GM12873 (cell line): ENCODE data around the gene ADCY6.

Experiments
- TF ChIP-seq, protein P1 (sequence below): IDR thresholded peaks from 2 replicates; pipeline ENCODE4 v1.5.1; 2012; ENCODE audit warnings: low read depth, mild to moderate bottlenecking, moderate library complexity, low read length, control low read depth; ENCODE audit not compliant: insufficient read depth; ENCODE audit errors: missing control alignments

Gene ADCY6

GRCh38 chr12:48767521-48767920 is 21.4 kb downstream of the ADCY6 start:
- TF ChIP-seq, protein P1, sequence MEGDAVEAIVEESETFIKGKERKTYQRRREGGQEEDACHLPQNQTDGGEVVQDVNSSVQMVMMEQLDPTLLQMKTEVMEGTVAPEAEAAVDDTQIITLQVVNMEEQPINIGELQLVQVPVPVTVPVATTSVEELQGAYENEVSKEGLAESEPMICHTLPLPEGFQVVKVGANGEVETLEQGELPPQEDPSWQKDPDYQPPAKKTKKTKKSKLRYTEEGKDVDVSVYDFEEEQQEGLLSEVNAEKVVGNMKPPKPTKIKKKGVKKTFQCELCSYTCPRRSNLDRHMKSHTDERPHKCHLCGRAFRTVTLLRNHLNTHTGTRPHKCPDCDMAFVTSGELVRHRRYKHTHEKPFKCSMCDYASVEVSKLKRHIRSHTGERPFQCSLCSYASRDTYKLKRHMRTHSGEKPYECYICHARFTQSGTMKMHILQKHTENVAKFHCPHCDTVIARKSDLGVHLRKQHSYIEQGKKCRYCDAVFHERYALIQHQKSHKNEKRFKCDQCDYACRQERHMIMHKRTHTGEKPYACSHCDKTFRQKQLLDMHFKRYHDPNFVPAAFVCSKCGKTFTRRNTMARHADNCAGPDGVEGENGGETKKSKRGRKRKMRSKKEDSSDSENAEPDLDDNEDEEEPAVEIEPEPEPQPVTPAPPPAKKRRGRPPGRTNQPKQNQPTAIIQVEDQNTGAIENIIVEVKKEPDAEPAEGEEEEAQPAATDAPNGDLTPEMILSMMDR, result no peak

GRCh38 chr12:48767047-48767446 is 21.8 kb downstream of the ADCY6 start:
- TF ChIP-seq, protein P1, result no peak

GRCh38 chr12:48765753-48766162 is 23.1 kb downstream of the ADCY6 start:
- TF ChIP-seq, protein P1, result no peak

GRCh38 chr12:48764521-48764920 is 24.4 kb downstream of the ADCY6 start:
- TF ChIP-seq, protein P1, result no peak

DNA sequence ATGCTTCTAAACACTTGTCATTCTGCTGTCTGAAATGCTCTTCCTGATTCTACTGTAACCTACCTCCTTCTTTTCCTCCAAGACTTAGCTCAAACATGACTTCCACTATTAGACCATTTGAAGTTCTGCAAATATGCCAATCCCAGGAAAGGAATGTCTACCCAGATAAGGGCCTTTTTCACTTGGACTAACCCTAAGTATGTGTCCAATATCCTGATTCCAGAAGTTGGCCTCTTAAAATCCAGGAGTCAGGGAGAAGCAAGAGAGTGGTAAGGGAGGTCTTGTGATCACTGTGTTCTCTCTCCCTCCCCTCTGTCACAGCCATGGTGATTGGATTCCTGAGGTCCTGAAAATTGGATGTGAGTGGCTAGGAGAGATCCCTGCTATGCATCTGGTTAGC is 30.2 kb downstream of the ADCY6 start:
- TF ChIP-seq, protein P1, result no peak

DNA sequence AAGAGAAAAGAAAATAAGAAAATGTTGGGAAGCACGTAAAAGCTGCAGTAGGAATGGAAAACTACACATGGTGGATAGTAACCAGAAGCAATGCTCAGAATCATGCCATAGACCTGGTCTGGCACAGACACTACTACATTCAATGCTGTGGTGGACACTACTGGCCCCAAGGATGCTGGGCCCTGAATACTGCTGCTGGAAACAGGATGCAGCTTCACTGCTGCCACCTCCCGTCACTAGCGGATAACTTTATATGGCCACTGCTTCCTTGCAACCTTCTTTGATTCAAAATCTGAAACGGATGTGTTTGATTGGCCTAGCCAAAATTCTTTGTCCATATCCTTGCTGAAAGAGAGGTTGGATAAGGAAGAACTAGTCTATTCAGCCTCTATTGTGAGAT is 30.7 kb downstream of the ADCY6 start:
- TF ChIP-seq, protein P1, result no peak

DNA sequence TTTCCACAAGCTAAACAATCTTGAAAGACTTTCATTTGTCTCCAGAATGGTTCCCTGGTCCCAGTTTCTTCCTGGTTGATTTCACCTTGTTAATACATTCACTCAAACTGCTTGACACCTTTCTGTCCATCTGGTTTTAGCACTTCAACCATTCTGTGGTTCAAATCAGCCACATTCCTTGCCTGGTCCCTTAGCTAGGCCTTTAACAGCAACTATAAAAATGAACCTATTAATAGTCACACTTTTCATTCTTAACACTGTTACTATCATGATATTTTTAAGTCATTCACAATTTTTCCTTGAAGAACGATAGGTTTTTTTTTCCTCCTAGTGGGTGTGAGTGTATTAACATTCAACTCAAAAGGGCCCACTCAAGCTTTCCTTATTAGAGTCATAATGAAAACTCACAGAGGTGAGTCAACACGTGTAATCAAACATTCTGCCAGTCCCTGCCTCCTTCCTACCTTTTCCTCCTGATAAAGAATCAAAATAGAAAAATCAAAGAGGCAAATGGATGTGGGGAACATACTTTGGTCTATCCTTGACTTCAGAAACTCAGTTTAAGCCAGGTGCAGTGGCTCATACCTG is 38.0 kb downstream of the ADCY6 start:
- TF ChIP-seq, protein P1, result no peak
